PFSK-1 (cell line): ENCODE results near the gene EFHD1.

Experiments
- FOXP2 ChIP-seq: optimal IDR thresholded peaks from 2 replicates; pipeline ENCODE3; 2011; ENCODE audit warnings: borderline replicate concordance, control low read depth, inconsistent platforms; ENCODE audit not compliant: insufficient read depth; ENCODE audit errors: extremely low read length, extremely low read depth
- POLR2AphosphoS5 ChIP-seq: IDR thresholded peaks from 2 replicates; pipeline ENCODE4 v1.6.1; 2012; ENCODE audit warnings: low read depth, mild to moderate bottlenecking, control low read depth, low read length, moderate library complexity
- SIN3A ChIP-seq: IDR thresholded peaks from 2 replicates; pipeline ENCODE4 v1.6.1; 2012; ENCODE audit warnings: mild to moderate bottlenecking, low read length, moderate library complexity, borderline replicate concordance; ENCODE audit not compliant: insufficient read depth
- TAF1 ChIP-seq: IDR thresholded peaks from 2 replicates; pipeline ENCODE4 v1.6.1; 2012; ENCODE audit warnings: low read length, control low read depth, borderline replicate concordance; ENCODE audit not compliant: insufficient read depth
- TF ChIP-seq, protein P1 (sequence below), 2 experiments: IDR thresholded peaks; 2 replicates each; pipeline versions ENCODE4 v1.6.1 to v1.8.0; 2011 to 2012; ENCODE audit warnings: low read depth in 2 of 2, low read length in 2 of 2, control low read depth in 1 of 2, inconsistent platforms in 1 of 2, mild to moderate bottlenecking in 1 of 2, moderate library complexity in 1 of 2; ENCODE audit not compliant: insufficient read depth in 1 of 2

DNA sequence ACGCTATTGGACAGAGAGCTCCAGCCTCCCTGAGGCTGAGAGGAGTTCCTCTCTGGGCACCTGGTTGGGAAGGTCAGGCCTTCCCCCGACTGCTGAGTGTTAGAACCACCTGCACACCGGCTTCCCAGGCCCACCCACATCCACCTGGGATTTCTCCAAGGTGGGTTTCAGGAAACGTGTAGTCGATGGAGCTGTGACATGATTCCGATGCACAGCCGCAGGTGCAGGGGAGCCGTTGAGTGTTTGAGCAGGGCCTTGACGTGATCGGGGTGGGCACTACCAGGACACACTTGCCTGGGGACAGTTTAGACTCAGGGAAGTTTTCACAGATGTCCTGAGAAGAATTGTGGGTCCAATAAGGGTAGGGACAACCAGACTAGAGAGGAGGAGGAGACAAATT lies 42.0 kb downstream of the EFHD1 start:
- TF ChIP-seq POLR2AphosphoS5 (no peak), SIN3A (no peak), TAF1 (no peak), FOXP2 (no peak)
- TF ChIP-seq, protein P1, sequence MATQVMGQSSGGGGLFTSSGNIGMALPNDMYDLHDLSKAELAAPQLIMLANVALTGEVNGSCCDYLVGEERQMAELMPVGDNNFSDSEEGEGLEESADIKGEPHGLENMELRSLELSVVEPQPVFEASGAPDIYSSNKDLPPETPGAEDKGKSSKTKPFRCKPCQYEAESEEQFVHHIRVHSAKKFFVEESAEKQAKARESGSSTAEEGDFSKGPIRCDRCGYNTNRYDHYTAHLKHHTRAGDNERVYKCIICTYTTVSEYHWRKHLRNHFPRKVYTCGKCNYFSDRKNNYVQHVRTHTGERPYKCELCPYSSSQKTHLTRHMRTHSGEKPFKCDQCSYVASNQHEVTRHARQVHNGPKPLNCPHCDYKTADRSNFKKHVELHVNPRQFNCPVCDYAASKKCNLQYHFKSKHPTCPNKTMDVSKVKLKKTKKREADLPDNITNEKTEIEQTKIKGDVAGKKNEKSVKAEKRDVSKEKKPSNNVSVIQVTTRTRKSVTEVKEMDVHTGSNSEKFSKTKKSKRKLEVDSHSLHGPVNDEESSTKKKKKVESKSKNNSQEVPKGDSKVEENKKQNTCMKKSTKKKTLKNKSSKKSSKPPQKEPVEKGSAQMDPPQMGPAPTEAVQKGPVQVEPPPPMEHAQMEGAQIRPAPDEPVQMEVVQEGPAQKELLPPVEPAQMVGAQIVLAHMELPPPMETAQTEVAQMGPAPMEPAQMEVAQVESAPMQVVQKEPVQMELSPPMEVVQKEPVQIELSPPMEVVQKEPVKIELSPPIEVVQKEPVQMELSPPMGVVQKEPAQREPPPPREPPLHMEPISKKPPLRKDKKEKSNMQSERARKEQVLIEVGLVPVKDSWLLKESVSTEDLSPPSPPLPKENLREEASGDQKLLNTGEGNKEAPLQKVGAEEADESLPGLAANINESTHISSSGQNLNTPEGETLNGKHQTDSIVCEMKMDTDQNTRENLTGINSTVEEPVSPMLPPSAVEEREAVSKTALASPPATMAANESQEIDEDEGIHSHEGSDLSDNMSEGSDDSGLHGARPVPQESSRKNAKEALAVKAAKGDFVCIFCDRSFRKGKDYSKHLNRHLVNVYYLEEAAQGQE (IDR thresholded peaks at IDR 0.05; ENCODE audit: insufficient read depth in 1 of 2, low read depth in 2 of 2, low read length in 2 of 2) = no peak
